Measurements from ENCODE around the gene WDR20. TPM values are rescaled to one million over a fixed set of nuclear protein-coding genes. Genes with fewer than 3 reads are reported as not detected.
A peak's percentile ranks its signal among the peaks of the same experiment; 100 is the strongest.

WDR20 gene
- total and polyA plus RNA-seq, 5 experiments from 2014 or later: 11.3 to 56.9 (median 15.0) TPM

DNA sequence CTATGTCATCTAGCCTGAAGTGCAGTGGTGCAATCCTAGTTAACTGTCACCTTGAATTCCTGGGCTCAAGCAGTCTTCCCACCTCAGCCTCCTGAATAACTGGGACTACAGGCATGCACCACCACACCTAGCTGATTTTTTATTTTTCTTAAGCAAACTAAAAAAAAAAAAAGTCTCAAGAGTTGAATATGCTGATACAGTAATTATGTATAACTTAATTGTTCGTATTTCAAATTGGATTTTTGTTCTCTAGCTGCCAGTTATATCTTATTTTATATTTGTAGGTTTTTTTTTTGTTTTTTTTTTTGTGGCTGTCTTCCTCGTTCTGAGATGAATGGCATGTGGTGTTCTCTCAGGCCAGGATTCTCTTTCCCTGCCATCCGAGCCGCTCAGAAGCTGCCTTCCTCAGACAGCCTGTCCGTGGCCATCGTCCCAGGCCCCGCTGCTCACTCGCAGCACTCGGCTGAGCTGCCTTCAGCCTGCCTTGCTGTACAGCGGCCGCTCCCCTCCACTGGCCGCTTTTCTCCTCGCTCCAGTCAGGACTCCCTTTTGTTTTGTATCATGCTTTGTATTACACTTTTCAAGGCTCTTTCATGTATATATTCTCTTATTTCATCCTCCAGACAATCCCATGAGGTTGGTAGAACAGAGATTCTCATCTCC, 53.3 kb downstream of the WDR20 start:
- peaks cover 0 to 37% (median 7%) of the 10 kb centered on the region in 3 donors for H3K36me3 Mint-ChIP-seq
- H3K27me3 Mint-ChIP-seq: no peaks in the 10 kb centered on the region
- POLR2A ChIA-PET: no interaction called here
- peak overlapping the region in 3 of 10 donors; percentile 55 to 92 (median 72) for H3K27ac Mint-ChIP-seq
- H3K4me3 Mint-ChIP-seq: no peak overlapping the region
- ATAC-seq (no peak), DNase-seq (no peak)
- no peaks in the 10 kb centered on the region for H3K9me3 Mint-ChIP-seq
- H3K4me1 Mint-ChIP-seq: peaks cover 31 to 65% (median 56%) of the 10 kb centered on the region in 4 donors

DNA sequence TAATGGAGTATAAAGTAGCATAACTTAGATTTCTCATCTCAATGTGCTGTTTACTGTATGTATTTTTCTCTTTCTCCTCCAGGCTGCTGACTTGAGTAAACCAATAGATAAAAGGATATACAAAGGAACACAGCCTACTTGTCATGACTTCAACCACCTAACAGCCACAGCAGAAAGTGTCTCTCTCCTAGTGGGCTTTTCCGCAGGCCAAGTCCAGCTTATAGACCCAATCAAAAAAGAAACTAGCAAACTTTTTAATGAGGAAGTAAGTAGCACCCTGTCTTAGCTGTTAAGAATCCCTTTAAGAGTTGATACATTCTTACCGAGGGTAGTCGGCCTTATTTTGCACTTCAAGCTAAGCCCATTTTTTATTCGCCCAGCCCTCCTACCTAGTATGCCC, 55.2 kb downstream of the WDR20 start:
- no peak for ATAC-seq
- Mint-ChIP-seq H3K4me3 (no peak overlapping the region), H3K9me3 (no peaks in the 10 kb centered on the region), H3K27me3 (no peaks in the 10 kb centered on the region), H3K36me3 (peaks cover 0 to 54% (median 10%) of the 10 kb centered on the region in 3 donors), H3K4me1 (peaks cover 39 to 78% (median 73%) of the 10 kb centered on the region in 4 donors), H3K27ac (peak overlapping the region in 1 of 10 donors; percentile 5)
- POLR2A ChIA-PET: no interaction called here
- DNase-seq: no peak

DNA sequence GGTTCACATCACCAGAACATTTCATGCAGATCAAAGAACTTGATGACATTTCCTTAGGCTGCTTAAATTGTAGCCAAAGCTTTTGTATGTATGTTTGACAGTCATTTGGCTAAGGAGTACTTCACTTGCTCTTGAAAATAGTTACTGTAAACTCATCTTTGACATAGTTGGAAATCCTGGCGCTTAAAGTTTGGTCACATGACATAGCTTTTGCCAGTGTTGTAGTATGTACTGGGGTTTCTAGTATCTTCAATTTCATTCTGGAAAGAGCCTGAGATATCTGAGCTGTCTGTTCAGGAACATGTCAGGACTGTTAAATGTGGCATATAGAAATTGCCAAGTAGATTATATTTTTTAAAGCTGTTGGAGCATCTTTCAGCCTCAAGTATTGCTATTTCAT, 55.7 kb downstream of the WDR20 start:
- Mint-ChIP-seq H3K4me1 (peaks cover 42 to 80% (median 74%) of the 10 kb centered on the region in 4 donors), H3K27ac (peak overlapping the region in 2 of 10 donors; percentile 20 to 78), H3K27me3 (no peaks in the 10 kb centered on the region), H3K9me3 (no peaks in the 10 kb centered on the region), H3K36me3 (peaks cover 0 to 57% (median 10%) of the 10 kb centered on the region in 3 donors), H3K4me3 (no peak overlapping the region)
- POLR2A ChIA-PET: interaction anchor here (1.1 kb wide), 1 partner anchor 8 kb away, joined by 5 read pairs; no protein-coding TSS in a partner anchor
- no peak for ATAC-seq
- DNase-seq: no peak

DNA sequence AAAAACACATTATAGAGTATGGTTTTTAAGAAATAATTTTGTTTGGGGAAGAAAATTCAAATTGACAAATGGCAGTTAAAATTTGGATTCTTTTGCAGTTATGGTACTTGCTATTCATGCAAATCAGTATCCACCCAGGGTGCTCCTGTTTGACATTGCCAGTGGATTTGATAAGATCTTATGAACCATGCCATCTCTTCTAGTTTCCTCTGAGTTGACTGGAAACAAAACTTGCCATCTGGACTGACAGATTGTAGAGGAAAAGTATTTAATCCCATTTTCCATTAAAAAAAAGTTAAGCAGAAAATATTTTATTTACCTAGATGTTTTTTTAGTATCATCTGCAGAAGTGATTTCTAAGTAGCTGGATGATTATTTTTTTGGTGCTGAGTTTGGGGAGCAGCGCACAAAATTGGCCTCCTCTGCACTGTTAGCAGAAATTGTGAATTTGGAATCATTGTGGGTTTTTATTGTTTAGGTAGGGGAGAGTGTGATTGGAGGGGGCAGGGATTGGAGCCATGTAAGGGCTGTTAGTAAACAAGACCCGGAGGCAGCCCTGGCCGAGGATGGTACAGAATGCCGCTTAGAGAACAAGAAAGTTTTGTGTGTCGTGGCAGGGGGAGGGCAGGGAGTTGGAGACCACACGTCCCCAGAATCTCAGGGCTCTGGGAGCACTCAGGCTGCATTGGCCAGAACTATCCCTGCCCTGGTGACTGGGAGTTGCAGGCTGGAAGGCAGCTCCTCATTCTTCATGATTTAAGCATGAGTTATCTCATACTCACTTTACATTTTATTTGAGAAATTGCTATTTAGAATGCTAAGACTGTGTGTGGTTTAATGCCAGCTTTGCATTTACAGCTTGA, 56.6 kb downstream of the WDR20 start:
- no peaks in the 10 kb centered on the region for H3K27me3 Mint-ChIP-seq
- peak overlapping the region in 7 of 10 donors; percentile 10 to 78 (median 31) for H3K27ac Mint-ChIP-seq
- POLR2A ChIA-PET: interaction anchor here (0.6 to 1.1 kb wide), 3 partner anchors 9 to 1135 kb away, joined by 4 to 12 read pairs (median 5); no protein-coding TSS in a partner anchor
- no peak for ATAC-seq
- H3K36me3 Mint-ChIP-seq: peaks cover 0 to 58% (median 10%) of the 10 kb centered on the region in 3 donors
- DNase-seq: no peak
- peaks cover 47 to 83% (median 76%) of the 10 kb centered on the region in 4 donors for H3K4me1 Mint-ChIP-seq
- H3K4me3 Mint-ChIP-seq: peak overlapping the region in 2 of 10 donors; percentile 4 to 54
- H3K9me3 Mint-ChIP-seq: no peaks in the 10 kb centered on the region

DNA sequence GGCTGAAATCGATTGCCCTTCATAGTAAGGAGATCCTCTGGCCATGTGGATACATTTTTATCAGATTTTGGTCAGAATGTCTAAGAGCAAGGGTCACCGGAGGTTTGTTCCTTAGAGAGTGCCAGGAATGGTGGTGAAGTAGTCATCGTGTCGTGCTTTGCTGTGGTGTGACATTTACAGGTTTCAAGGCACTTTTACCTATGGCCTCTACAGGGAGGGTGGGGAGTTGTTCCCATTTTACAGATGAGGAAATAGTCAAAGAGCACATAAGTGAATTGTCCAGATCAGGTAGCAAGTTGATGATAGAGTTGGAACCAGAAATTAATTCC, 57.2 kb downstream of the WDR20 start:
- H3K36me3 Mint-ChIP-seq: peaks cover 0 to 63% (median 10%) of the 10 kb centered on the region in 3 donors
- H3K4me1 Mint-ChIP-seq: peaks cover 50 to 86% (median 78%) of the 10 kb centered on the region in 4 donors
- ATAC-seq (no peak), DNase-seq (no peak)
- POLR2A ChIA-PET: interaction anchor here (0.6 kb wide), 2 partner anchors 54 to 1135 kb away, joined by 4 to 12 read pairs; no protein-coding TSS in a partner anchor
- no peaks in the 10 kb centered on the region for H3K27me3 Mint-ChIP-seq
- H3K27ac Mint-ChIP-seq: peak overlapping the region in 6 of 10 donors; percentile 30 to 87 (median 66)
- H3K4me3 Mint-ChIP-seq: peak overlapping the region in 3 of 10 donors; percentile 36 to 45 (median 44)
- H3K9me3 Mint-ChIP-seq: no peaks in the 10 kb centered on the region

- Mint-ChIP-seq H3K36me3 (peaks cover 0 to 65% (median 10%) of the 10 kb centered on the region in 3 donors), H3K27me3 (no peaks in the 10 kb centered on the region), H3K27ac (peak overlapping the region in 7 of 10 donors; percentile 22 to 87 (median 61)), H3K9me3 (no peaks in the 10 kb centered on the region), H3K4me1 (peaks cover 54 to 90% (median 81%) of the 10 kb centered on the region in 4 donors), H3K4me3 (peak overlapping the region in 1 of 10 donors; percentile 44)
- ATAC-seq (no peak), DNase-seq (no peak)
- POLR2A ChIA-PET: no interaction called here
Observed at GRCh38 chr14:102197317-102197853, 57.7 kb downstream of the WDR20 start.

DNA sequence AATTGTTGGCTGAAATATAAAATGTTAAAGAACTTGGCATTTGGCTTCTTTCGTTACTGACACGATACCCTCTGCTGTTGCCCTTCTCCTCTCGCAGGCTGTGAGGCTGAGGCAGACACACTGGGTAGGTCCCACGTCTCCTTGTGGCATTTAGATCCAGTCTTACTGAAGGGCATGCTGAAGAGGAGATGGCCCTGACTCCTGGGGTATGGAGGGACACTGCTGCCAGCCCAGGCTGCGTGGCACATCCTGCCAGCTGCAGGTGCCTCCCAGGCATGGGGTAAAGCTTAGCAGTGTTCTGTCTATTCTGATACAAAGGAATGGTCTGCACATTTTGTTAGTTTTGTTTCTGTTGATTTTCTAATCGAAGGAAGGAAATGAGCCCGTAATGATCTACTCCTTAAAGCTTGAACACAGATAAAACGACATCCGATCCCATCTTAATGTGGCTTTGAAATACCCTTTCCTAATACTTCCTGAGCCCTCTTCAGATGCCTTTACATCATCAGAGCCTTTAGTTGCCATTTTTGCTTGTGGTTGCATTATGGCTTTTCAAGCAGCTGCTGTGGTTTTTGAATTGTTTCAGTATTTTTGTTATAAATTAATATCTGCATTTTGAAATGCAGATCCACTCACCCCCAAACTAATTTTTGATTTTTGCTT, 61.1 kb downstream of the WDR20 start:
- Mint-ChIP-seq H3K4me3 (peak overlapping the region; percentile 28 to 72 (median 34)), H3K27ac (peak overlapping the region in 9 of 10 donors; percentile 16 to 84 (median 68)), H3K36me3 (peaks cover 0 to 72% (median 11%) of the 10 kb centered on the region in 3 donors), H3K27me3 (no peaks in the 10 kb centered on the region), H3K9me3 (no peaks in the 10 kb centered on the region), H3K4me1 (peaks cover 49 to 79% (median 72%) of the 10 kb centered on the region in 4 donors)
- DNase-seq (peak in 3 of 10 donors; percentile 9 to 35 (median 32)), ATAC-seq (peak; percentile 73 to 75)
- POLR2A ChIA-PET: no interaction called here

GRCh38 chr14:102201353-102201738, 61.6 kb downstream of the WDR20 start:
- H3K27me3 Mint-ChIP-seq: no peaks in the 10 kb centered on the region
- ATAC-seq: peak; percentile 18 to 42

GRCh38 chr14:102201776-102202175, 62.1 kb downstream of the WDR20 start:
- peaks cover 0 to 72% (median 9%) of the 10 kb centered on the region in 3 donors for H3K36me3 Mint-ChIP-seq

More at GRCh38 chr14:102201353-102201738, 61.6 kb downstream of the WDR20 start:
- H3K36me3 Mint-ChIP-seq: peaks cover 0 to 72% (median 10%) of the 10 kb centered on the region in 3 donors
- POLR2A ChIA-PET: no interaction called here
- peak in 1 of 10 donors; percentile 28 for DNase-seq
- peak overlapping the region in 9 of 10 donors; percentile 28 to 72 (median 34) for H3K4me3 Mint-ChIP-seq
- H3K27ac Mint-ChIP-seq: peak overlapping the region; percentile 12 to 78 (median 42)
- no peaks in the 10 kb centered on the region for H3K9me3 Mint-ChIP-seq
- peaks cover 47 to 74% (median 68%) of the 10 kb centered on the region in 4 donors for H3K4me1 Mint-ChIP-seq

GRCh38 chr14:102202944-102203343, 63.2 kb downstream of the WDR20 start:
- DNase-seq (no peak), ATAC-seq (no peak)
- no peak overlapping the region for H3K4me3 Mint-ChIP-seq
- no peaks in the 10 kb centered on the region for H3K9me3 Mint-ChIP-seq
- peaks cover 38 to 58% (median 53%) of the 10 kb centered on the region in 4 donors for H3K4me1 Mint-ChIP-seq
- H3K36me3 Mint-ChIP-seq: peaks cover 0 to 72% (median 9%) of the 10 kb centered on the region in 3 donors
- POLR2A ChIA-PET: no interaction called here
- no peaks in the 10 kb centered on the region for H3K27me3 Mint-ChIP-seq
- H3K27ac Mint-ChIP-seq: peak overlapping the region in 2 of 10 donors; percentile 52 to 78

More at GRCh38 chr14:102201776-102202175, 62.1 kb downstream of the WDR20 start:
- DNase-seq (no peak), ATAC-seq (no peak)
- H3K9me3 Mint-ChIP-seq: no peaks in the 10 kb centered on the region
- peak overlapping the region in 9 of 10 donors; percentile 39 to 78 (median 50) for H3K27ac Mint-ChIP-seq
- POLR2A ChIA-PET: no interaction called here
- no peaks in the 10 kb centered on the region for H3K27me3 Mint-ChIP-seq
- H3K4me1 Mint-ChIP-seq: peaks cover 47 to 70% (median 64%) of the 10 kb centered on the region in 4 donors
- H3K4me3 Mint-ChIP-seq: peak overlapping the region in 4 of 10 donors; percentile 24 to 72 (median 50)

DNA sequence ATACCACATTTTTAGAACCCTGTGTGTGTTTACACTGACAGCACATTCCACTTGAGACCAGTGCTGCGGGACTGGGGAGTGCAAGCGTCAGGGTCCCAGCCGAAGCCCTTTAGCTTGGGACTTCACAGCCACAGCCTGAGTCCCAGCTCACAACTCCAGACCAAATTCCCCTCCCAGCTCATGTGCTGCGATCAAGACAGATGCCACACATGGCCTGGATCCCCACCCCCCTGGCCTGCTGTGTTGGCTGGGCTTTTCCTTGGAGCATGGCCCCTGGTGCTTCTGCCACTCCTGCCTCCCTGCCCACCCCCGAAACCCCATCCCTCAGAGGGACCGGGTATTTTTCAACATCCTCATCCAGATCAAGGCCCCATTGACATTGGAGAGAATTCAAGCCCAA, 63.7 kb downstream of the WDR20 start:
- Mint-ChIP-seq H3K36me3 (peaks cover 0 to 70% (median 9%) of the 10 kb centered on the region in 3 donors), H3K4me3 (no peak overlapping the region), H3K9me3 (no peaks in the 10 kb centered on the region), H3K27me3 (no peaks in the 10 kb centered on the region), H3K4me1 (peaks cover 37 to 54% (median 51%) of the 10 kb centered on the region in 4 donors), H3K27ac (peak overlapping the region in 2 of 10 donors; percentile 46 to 60)
- ATAC-seq (no peak), DNase-seq (no peak)
- POLR2A ChIA-PET: no interaction called here

DNA sequence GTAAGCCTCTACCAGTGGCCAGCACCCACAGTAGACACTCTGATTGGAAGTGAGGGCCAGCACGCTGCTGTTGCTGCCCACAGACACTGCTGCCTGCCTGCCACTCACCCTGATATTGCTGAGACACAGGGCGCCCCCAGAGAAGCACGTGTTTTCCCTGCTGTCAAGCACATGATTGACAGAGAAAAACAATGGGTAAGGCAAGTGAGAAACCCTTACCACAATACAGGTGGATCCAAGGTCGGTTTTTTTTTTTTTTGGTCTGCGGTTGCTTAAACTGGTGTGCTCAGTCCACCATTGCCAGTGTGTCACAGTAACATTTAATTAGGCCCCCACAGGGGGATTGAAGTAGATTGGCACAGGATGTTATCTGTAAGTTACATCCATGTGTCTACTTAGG, 65.9 kb downstream of the WDR20 start:
- H3K9me3 Mint-ChIP-seq: no peaks in the 10 kb centered on the region
- peaks cover 0 to 72% (median 8%) of the 10 kb centered on the region in 3 donors for H3K36me3 Mint-ChIP-seq
- H3K4me3 Mint-ChIP-seq: no peak overlapping the region
- ATAC-seq (peak; percentile 41 to 55), DNase-seq (peak in 1 of 10 donors; percentile 8)
- H3K27me3 Mint-ChIP-seq: no peaks in the 10 kb centered on the region
- H3K27ac Mint-ChIP-seq: peak overlapping the region in 7 of 10 donors; percentile 40 to 88 (median 65)
- H3K4me1 Mint-ChIP-seq: peaks cover 24 to 36% (median 29%) of the 10 kb centered on the region in 4 donors
- POLR2A ChIA-PET: no interaction called here
